ENCODE results near the gene EDAR.

GRCh38 chr2:108908713-108909070 lies 80.3 kb downstream of the EDAR start:
- TF ChIP-seq FOSL1 (IDR thresholded peaks at IDR 0.05; ENCODE audit: insufficient read depth, low read depth, low read length) (no peak), KDM1A (IDR thresholded peaks at IDR 0.05; ENCODE audit: borderline replicate concordance, low read length) (no peak), BACH1 (IDR thresholded peaks at IDR 0.05; ENCODE audit: low read length) (no peak), EP300 (IDR thresholded peaks at IDR 0.05; ENCODE audit: borderline replicate concordance in 1 of 2, low read depth in 2 of 2, low read length in 2 of 2) (no peak), JUN (IDR thresholded peaks at IDR 0.05; ENCODE audit: low read depth, low read length) (no peak), YY1 (IDR thresholded peaks at IDR 0.05; ENCODE audit: low read depth, low read length) (no peak), SP4 (IDR thresholded peaks at IDR 0.05; ENCODE audit: low read length) (no peak), CTCF (IDR thresholded peaks at IDR 0.05; ENCODE audit: control extremely low read depth in 1 of 3, insufficient read depth in 1 of 3, low read depth in 1 of 3, low read length in 3 of 3) (no peak), RFX5 (IDR thresholded peaks at IDR 0.05; ENCODE audit: borderline replicate concordance, low read depth, low read length) (no peak), CHD2 (IDR thresholded peaks at IDR 0.05; ENCODE audit: low read length) (no peak), SRF (IDR thresholded peaks at IDR 0.05; ENCODE audit: low read depth, low read length) (no peak), TEAD4 (IDR thresholded peaks at IDR 0.05; ENCODE audit: low read depth, low read length) (no peak), SP1 (IDR thresholded peaks at IDR 0.05; ENCODE audit: low read depth, low read length) (no peak), RAD21 (IDR thresholded peaks at IDR 0.05 in 1 of 2, conservative IDR thresholded peaks at IDR 0.05 in 1 of 2; ENCODE audit: low read depth in 2 of 2, low read length in 2 of 2) (no peak)

Data from H1 (cell line).